ENCODE measurements around the gene NBEA.
"Not testable (repeated sequence)": the region's sequence is repeated elsewhere in the genome, so short reads cannot be mapped to it uniquely, and the experiment has no call there.

Gene NBEA

DNA sequence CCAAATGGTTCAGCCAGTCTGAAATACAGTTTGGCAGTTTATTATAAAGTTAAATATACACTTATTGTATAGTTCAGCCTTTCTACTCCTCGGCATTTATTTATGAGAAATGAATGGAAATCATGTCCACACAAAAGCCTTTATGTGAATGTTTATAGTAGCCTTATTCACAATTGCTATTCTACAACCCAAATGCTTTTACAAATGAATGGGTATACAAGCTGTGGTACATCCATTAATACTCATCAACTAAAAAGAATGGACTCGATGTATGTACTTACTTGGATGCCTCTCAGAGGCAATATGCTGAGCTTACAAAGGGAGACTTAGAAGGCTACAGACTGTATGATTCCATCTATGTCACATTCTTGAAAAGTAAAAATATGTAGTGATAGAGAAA lies 150.7 kb downstream of the NBEA start:
- DNase-seq (ENCODE audit: low read depth) = no peak

GRCh38 chr13:35093356-35093755 lies 151.3 kb downstream of the NBEA start:
- no peak for DNase-seq (ENCODE audit: low read depth)

DNA sequence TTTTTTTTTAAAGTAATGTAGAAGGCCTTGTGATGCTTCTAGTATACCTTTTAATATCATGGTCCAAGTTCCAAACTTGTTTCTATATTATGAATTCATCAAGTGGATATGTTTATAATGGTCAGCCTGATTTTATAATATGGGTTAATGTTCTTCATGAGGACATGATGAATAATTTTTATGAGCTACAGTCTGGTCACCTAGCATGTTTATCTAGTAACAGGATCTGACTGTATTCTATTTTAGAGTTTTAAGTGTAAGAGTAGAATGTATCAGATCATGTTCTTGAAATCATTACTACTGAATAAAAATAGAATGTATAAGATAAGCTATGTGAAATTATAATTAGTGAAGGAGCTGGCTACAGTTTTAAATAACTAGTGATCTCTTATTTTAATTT lies 164.7 kb downstream of the NBEA start:
- DNase-seq (ENCODE audit: low read depth) = not testable (repeated sequence)

DNA sequence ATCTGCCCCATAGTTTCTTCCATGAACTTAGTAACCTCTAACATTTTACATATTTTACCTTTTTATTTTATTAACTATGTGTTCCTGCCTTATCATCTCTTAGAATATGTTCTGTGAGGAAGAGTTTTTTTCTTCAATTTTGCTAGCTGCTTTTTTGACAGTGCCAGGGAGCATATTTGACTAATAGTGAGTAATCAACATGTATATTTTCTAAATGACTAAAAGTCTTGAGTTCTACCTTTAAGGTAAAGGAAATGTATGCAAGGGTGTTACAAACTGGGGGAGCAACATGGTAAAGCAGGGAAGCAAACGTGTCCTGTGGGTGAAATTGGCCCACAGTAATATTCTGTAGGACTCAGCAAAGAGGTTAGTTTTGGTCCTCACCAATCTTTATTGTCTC lies 165.5 kb downstream of the NBEA start:
- no peak for DNase-seq (ENCODE audit: low read depth)

DNA sequence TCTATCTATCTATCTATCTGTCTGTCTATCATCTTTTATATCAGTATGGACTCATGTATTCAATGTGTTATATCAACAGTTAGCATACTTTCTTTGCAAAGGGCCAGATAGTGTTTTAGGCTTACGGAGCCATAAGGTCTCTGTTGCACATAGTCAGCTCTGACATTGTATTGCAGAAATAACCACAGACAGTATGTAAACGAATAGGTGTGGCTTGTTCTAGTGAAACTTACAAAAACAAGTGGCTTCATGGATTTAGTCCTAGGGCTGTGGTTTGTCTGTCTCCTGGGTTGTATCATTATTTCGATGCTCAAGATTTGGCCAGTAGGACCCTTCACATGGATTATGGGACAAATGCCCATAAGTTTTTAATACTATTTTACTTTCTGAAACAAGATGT lies 171.5 kb downstream of the NBEA start:
- DNase-seq (ENCODE audit: low read depth) = not testable (repeated sequence)

- no peak for DNase-seq (ENCODE audit: low read depth)
Observed at GRCh38 chr13:35127466-35127865, 185.4 kb downstream of the NBEA start.

DNA sequence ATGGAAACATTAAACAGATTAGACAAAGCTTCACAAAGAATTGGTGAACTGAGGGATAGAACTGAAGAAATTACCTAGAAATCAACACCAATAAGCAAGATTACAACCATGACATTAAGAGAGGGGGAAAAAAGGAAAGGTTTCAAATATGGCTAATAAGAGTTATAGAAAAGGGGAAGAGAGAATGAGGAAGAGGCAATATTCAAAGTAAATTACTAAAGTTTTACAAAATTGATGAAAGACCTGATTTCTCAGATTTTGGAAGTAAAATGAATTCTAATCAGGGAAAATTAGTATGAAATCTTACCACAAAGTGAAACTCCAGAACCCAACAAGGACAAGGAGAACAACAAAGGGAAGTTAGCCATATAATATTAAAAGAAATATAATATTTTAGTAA lies 187.4 kb downstream of the NBEA start:
- no peak for DNase-seq (ENCODE audit: low read depth)

- DNase-seq (ENCODE audit: low read depth) = no peak
Observed at GRCh38 chr13:35131471-35131870, 189.4 kb downstream of the NBEA start.

- DNase-seq (ENCODE audit: low read depth) = no peak
Observed at GRCh38 chr13:35136585-35136984, 194.5 kb downstream of the NBEA start.

- no peak for DNase-seq (ENCODE audit: low read depth)
Observed at GRCh38 chr13:35139591-35139990, 197.5 kb downstream of the NBEA start.

GRCh38 chr13:35140321-35140720 lies 198.3 kb downstream of the NBEA start:
- no peak for DNase-seq (ENCODE audit: low read depth)

GRCh38 chr13:35140831-35141230 lies 198.8 kb downstream of the NBEA start:
- DNase-seq (ENCODE audit: low read depth) = no peak

DNA sequence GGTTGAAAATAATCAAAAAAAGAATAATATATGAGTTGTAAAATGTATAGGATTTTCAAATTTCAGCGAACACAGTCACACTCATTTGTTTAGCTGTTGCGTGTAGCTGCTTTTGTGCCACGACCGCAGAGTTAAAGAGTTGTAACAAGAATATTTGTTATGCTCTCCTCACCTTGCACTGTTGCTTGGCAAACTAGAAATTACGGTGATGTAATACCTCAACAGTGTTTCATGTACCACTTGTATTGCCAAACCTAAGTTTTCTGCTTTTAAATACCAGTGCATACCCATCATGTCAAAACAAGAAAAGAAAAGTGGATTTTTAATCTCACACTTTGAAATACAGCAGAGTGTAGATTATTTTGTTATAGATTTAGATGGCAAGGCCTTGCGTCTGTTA lies 201.1 kb downstream of the NBEA start:
- no peak for DNase-seq (ENCODE audit: low read depth)

DNA sequence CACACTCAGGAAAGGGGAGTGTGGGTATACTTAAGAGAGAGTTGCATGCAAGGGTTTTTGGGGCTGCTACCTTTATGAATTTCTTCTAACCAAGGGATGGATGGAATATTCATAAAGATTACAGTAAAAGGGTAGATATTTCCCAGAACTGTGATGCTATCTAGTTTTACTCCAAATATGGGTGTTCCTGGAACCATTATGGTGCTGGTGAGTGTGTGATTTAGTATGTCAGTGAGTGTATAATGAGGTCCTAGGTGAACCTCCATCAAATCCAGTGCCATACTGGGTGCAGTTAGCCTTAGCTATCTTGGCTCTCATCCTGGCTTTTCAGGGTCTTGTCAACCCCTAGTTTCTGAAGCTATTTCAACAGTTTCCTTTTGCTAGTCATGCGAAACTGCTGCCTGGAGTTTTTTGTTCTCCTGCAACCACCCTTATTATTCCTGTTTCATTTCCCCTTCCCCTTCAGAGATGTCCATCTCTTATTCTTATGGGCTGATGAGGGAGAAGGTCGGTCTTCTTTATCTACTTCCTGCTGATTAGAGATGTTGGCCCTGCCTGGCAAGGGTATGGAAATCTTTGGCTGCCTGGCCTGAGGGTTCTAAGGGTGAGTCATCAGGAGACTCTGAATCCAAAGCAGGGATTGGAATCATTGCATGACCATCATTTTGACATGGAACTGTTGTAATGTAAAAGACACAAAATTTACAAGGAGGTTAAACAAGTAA lies 202.3 kb downstream of the NBEA start:
- DNase-seq (ENCODE audit: low read depth) = no peak

GRCh38 chr13:35146686-35147085 lies 204.6 kb downstream of the NBEA start:
- no peak for DNase-seq (ENCODE audit: low read depth)

DNA sequence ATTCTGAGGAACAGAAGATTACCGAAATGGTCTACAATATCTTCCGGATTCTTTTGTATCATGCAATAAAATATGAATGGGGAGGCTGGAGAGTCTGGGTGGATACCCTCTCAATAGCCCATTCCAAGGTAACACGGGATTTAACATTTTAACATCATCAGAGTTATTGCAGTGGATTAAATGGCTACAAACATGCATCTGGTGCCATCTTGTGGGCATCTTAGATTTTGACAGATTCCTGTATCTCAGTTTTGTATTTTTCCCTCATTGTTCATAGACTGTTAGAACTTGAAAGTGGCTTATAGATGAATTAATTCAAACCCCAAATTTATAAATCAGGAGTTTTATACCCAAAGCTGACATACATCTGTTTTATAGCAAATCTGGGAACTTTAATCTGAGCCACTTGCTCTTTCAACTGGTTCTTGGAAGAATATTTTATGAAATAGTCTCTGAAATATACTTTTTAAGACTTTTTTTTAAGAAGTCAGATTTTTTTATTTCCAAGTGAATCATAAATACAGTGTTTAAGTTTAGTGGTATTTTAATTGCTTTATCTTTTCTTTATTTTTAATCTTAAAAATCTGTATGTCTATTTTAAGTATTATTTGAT lies 215.2 kb downstream of the NBEA start:
- no peak for DNase-seq (ENCODE audit: low read depth)

- no peak for DNase-seq (ENCODE audit: low read depth)
Observed at GRCh38 chr13:35159041-35159440, 217.0 kb downstream of the NBEA start.

GRCh38 chr13:35160896-35161295 lies 218.8 kb downstream of the NBEA start:
- DNase-seq (ENCODE audit: low read depth) = no peak

DNA sequence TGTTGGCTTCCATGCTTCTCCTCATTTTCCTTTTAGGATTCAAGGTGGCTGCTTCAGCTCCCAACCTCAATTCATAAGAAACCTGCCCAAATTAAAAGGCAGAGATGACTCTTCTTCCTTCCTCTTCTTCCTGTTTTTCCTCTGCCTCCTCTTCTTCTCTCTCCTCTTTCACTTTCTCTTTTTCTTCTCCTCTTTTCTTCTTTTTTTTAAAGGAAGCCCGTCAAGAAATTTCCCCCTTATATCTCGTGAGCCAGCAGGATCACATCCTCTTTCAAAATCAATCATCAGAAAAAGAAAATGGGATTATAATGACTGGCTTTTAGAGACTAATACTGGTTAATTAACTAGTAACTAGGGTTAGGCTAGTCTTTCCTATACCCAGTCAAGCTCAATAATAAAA lies 220.3 kb downstream of the NBEA start:
- no peak for DNase-seq (ENCODE audit: low read depth)

DNA sequence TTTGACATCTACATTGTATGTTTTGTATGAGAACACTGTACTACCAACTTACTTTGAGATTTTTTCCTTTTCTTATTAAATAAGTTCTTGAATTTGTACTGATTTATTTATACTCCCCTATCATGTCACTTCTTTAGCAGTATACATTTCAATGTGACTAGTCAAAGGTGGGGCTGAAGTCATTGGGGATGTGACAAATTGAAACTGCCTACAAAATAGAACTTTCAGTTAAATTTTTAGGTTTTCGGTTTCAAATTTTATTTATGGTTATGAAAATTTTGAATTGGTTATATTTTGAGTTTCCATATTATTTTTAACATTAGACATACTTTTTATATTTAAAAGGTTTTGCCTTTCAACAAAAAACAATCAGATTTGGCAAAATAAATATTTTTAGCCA lies 221.6 kb downstream of the NBEA start:
- DNase-seq (ENCODE audit: low read depth) = no peak

DNA sequence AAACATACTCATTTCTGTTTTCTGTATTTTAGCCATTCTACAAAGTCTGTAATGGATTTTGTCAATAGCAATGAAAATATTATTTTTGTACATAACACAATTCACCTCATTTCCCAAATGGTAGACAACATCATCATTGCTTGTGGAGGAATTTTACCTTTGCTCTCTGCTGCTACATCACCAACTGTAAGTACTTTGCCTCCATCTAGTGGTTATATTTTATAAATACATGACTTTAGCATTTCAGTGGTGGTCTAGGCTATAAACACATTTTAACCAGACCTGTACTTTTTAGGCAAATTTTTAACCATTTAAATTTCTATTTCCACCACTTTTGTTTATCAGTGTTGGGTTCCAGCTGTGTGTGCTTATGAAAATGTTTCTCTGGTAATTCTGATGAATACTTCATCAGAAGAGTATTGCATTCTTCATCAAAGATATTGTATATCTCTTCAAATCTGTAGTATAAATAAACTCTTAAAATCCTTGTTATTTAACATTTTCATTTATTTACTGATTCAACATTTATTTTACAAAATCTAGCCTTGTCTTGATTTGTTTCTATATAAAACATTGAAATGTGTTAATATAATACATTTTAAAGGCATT lies 222.4 kb downstream of the NBEA start:
- no peak for DNase-seq (ENCODE audit: low read depth)

DNA sequence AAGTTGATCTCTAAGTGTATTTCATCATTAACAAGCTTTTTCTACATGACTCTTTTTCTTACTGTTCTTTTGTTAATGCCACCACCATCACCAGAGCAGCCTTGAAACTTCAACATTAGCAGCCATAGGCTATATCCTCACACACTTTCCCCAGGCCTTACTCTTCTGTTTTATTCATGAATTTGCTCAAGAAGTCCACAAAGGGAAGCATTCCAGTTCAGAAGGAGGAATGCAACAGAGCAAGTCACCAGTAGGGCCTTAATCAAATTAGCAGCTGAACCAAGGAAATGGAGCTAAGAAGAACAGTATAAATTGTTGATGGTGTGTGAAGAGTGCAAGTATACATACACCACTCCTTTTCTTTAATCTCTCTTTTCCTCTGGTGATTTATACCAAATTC lies 223.1 kb downstream of the NBEA start:
- no peak for DNase-seq (ENCODE audit: low read depth)

DNA sequence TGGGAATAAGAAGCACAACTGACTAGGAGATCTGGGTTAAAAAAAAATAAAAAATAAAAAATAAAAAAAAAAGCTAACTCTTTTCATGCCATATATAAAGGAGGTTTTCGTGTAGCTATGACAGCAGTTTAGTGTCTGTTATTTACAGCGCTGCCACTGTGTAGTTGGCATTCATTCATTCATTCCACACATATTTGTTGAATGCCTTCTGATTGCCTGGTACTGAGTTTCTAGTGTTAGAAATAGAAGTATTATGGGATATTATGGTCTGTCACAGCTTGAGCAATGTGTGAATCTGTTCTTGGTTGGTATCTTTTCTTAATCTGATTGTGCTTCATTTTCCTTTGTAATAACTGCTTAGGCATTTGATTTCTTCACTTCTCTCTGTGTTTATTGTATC lies 237.4 kb downstream of the NBEA start:
- no peak for DNase-seq (ENCODE audit: low read depth)
